Measurements from ENCODE around the gene LSAMP. TPM values are rescaled to one million over a fixed set of nuclear protein-coding genes. Genes with fewer than 3 reads are reported as not detected.

Gene LSAMP
- total RNA-seq, 1 experiment from 2014 or later: 0.90 TPM

GRCh38 chr3:115839246-115839645, 606.0 kb downstream of the LSAMP start:
- no peak overlapping the region for H3K4ac ChIP-seq (ENCODE audit: low read depth, low read length)
- H3K56ac ChIP-seq (ENCODE audit: insufficient read length, low read depth, low read length): no peak overlapping the region
- H2BK120ac ChIP-seq (ENCODE audit: low read depth, low read length, poor library complexity, severe bottlenecking): no peak overlapping the region
- H2AFZ ChIP-seq (ENCODE audit: low read length): no peak overlapping the region
- H3K9ac ChIP-seq (ENCODE audit: extremely low read depth, insufficient read length, low read length): no peak overlapping the region
- peaks cover 10 to 15% of the 10 kb centered on the region in 2 experiments for H3K4me1 Mint-ChIP-seq
- H3K9me3 ChIP-seq (ENCODE audit: control insufficient read depth, low read depth, low read length): no peaks in the 10 kb centered on the region
- no peak overlapping the region for H2BK5ac ChIP-seq (ENCODE audit: insufficient read length, low read length)
- H3K4me1 ChIP-seq (ENCODE audit: insufficient read depth, low read length): peaks cover 6% of the 10 kb centered on the region; the same call in 1 of the 2 replicates
- no peaks in the 10 kb centered on the region for H3K9me3 Mint-ChIP-seq
- H4K5ac ChIP-seq (ENCODE audit: insufficient read length, low read depth, low read length): no peak overlapping the region
- no peak overlapping the region for H3K27ac ChIP-seq (ENCODE audit: insufficient read length, low read depth, low read length)
- no peak for TF ChIP-seq CTCF (conservative IDR thresholded peaks at IDR 0.05)
- H2BK15ac ChIP-seq (ENCODE audit: low read depth, low read length): no peak overlapping the region
- no peaks in the 10 kb centered on the region for H3K23me2 ChIP-seq (ENCODE audit: insufficient read length, low read depth, low read length, poor library complexity, severe bottlenecking)
- no peak overlapping the region for H4K91ac ChIP-seq (ENCODE audit: insufficient read length, low read depth, low read length)
- no peak for DNase-seq
- no peak overlapping the region for H3K14ac ChIP-seq (ENCODE audit: insufficient read depth, low read length)
- no peak overlapping the region for H2AK5ac ChIP-seq (ENCODE audit: insufficient read length, low read length)
- no peaks in the 10 kb centered on the region; a peak in 1 of 7 replicates for H3K36me3 Mint-ChIP-seq (ENCODE audit: insufficient read depth in 1 of 3, low read depth in 3 of 3)
- no peaks in the 10 kb centered on the region for H3K79me2 ChIP-seq (ENCODE audit: insufficient read depth, low read length)
- H3K79me1 ChIP-seq (ENCODE audit: insufficient read depth, low read depth, low read length, poor library complexity, severe bottlenecking): no peaks in the 10 kb centered on the region
- H2BK20ac ChIP-seq (ENCODE audit: low read depth, low read length, poor library complexity, severe bottlenecking): no peak overlapping the region
- H3K27me3 Mint-ChIP-seq (ENCODE audit: low read depth): no peaks in the 10 kb centered on the region
- no peak overlapping the region for H4K8ac ChIP-seq (replicated peaks; ENCODE audit: insufficient read length, low read depth, low read length)
- H4K20me1 ChIP-seq (ENCODE audit: control insufficient read depth, insufficient read depth, insufficient read length): no peaks in the 10 kb centered on the region
- no peaks in the 10 kb centered on the region for H3K27me3 ChIP-seq (ENCODE audit: insufficient read depth, low read length)
- H3K4me3 Mint-ChIP-seq: no peak overlapping the region
- no peak overlapping the region for H2BK12ac ChIP-seq (ENCODE audit: insufficient read length, low read depth, low read length)
- no peak overlapping the region for H3K23ac ChIP-seq (ENCODE audit: insufficient read length, low read depth, low read length)
- no peak overlapping the region for H3K27ac Mint-ChIP-seq
- no peak overlapping the region for H3T11ph ChIP-seq (ENCODE audit: low read length)
- H3K18ac ChIP-seq (ENCODE audit: insufficient read length, low read depth, low read length): no peak overlapping the region
- H3K4me2 ChIP-seq (ENCODE audit: insufficient read depth, insufficient read length, low read length): no peak overlapping the region
